ENCODE data around the gene CHPT1.

Gene CHPT1

DNA sequence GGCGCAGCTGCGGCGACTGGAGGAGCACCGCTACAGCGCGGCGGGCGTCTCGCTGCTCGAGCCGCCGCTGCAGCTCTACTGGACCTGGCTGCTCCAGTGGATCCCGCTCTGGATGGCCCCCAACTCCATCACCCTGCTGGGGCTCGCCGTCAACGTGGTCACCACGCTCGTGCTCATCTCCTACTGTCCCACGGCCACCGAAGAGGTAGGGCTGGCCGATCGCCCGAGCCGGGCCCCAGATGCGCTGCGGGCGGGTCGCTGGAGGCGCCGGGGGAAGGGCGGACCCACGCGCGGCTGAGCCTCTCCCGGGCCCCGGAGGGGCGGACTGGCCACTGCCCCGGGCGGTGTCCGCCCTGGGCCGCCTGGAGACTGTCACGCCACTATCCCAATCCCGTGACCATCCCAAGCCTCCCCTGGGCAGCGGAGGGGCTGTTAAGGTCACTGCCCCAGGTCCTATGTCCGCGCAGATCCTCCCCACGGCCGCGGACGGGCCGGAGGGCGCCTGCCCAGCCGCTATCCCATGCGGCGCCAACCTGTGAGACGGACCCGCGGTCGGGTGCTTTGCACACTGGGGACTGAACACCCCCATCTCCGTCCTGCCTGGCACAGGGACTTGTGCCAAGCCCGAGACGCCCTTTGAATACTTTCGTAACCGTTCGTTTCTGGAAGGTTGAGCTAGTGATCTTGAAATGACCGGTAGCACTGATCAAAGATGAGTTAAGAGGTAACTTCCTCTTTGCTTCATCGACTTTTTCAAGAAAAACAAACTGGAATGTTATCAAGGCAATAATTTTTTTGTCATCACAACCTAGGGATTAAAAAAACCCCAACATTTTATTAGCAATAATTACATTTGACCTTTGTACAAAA is 725 bp downstream of the CHPT1 start:
- CTCF ChIA-PET, result interaction anchor here (0.9 kb wide), 1 partner anchor 31 kb away, joined by 3 read pairs; no protein-coding TSS in a partner anchor
- DNase-seq (ENCODE audit: extremely low spot score), result peak; percentile 18
- POLR2A ChIA-PET, result interaction anchor here (0.8 to 1.7 kb wide), 2 partner anchors 9 to 16 kb away, joined by 3 to 5 read pairs; no protein-coding TSS in a partner anchor
- TF ChIP-seq FOXM1 (IDR thresholded peaks at IDR 0.05; ENCODE audit: borderline replicate concordance), result no peak
- TF ChIP-seq FOXA1 (IDR thresholded peaks at IDR 0.05), result no peak
- no peak for TF ChIP-seq L3MBTL2 (conservative IDR thresholded peaks at IDR 0.05)
- no peak for TF ChIP-seq ARNT (IDR thresholded peaks at IDR 0.05)
- no peak for TF ChIP-seq LEF1 (IDR thresholded peaks at IDR 0.05; ENCODE audit: borderline replicate concordance)
- TF ChIP-seq CTBP1 (IDR thresholded peaks at IDR 0.05; ENCODE audit: borderline replicate concordance), result no peak
- TF ChIP-seq ELF4 (IDR thresholded peaks at IDR 0.05), result no peak

DNA sequence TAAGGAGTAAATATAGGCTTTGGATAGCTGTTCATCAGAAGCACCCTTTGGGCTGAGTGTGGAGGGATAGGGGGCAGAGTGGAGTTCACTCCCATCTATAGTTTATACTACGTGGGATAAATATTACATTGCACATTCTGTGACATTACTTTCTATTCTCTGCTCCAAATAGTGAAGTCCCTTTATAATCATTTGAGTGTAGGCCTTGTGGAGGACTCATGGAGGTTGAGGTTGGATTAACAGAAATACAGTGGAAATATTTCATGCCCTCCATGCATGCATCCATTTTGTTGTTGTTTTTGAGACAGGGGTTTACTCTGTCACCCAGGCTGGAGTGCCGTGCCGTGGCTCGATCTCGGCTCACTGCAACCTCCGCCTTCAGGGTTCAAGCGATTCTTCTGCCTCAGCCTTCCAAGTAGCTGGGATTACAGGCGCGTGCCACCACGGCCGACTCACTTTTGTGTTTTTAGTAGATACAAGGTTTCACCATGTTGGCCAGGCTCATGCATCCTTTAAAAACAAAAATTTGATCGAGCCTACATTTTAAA is 1.4 kb downstream of the CHPT1 start:
- ChIA-PET POLR2A (interaction anchor here (1.7 kb wide), 1 partner anchor 9 kb away, joined by 5 read pairs; no protein-coding TSS in a partner anchor), CTCF (interaction anchor here (0.9 kb wide), 1 partner anchor 32 kb away, joined by 3 read pairs; no protein-coding TSS in a partner anchor)
- no peak for DNase-seq (ENCODE audit: extremely low spot score)
- TF ChIP-seq FOXA1 (IDR thresholded peaks at IDR 0.05) (no peak), LEF1 (IDR thresholded peaks at IDR 0.05; ENCODE audit: borderline replicate concordance) (no peak), ARNT (IDR thresholded peaks at IDR 0.05) (no peak), FOXK2 (IDR thresholded peaks at IDR 0.05) (no peak), SUZ12 (IDR thresholded peaks at IDR 0.05) (no peak), HDGF (IDR thresholded peaks at IDR 0.05; ENCODE audit: borderline replicate concordance) (no peak), FOXM1 (IDR thresholded peaks at IDR 0.05; ENCODE audit: borderline replicate concordance) (no peak)
- TF ChIP-seq, protein P1, sequence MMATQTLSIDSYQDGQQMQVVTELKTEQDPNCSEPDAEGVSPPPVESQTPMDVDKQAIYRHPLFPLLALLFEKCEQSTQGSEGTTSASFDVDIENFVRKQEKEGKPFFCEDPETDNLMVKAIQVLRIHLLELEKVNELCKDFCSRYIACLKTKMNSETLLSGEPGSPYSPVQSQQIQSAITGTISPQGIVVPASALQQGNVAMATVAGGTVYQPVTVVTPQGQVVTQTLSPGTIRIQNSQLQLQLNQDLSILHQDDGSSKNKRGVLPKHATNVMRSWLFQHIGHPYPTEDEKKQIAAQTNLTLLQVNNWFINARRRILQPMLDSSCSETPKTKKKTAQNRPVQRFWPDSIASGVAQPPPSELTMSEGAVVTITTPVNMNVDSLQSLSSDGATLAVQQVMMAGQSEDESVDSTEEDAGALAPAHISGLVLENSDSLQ (IDR thresholded peaks at IDR 0.05), result no peak

DNA sequence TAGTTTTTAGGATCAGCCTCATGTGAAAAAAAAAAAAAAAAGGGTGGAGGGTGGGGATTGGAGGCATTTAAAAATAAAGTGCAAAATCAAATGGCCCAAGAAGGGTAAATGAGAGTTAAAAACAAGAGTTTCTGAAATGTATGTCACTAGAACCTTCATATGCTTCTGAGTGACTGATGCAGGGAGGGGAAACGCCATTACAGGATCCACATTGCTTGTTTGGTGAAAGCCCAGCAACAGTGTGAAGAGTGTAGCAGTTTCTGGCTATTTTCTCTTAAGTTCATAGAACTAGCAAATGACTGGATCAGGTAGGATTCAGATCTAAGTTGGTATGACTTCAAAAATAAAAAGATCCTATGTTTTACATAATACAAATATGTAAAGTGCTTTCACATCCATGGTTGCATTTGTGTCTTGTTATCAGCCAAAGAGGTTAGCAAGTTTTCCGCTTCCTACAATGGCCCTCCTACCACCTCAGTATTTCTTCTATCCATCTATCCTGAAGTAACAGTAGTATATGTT is 2.9 kb downstream of the CHPT1 start:
- ChIA-PET POLR2A (no interaction called here), CTCF (no interaction called here)
- no peak for DNase-seq (ENCODE audit: extremely low spot score)
- TF ChIP-seq, protein P1 (IDR thresholded peaks at IDR 0.05), result no peak
- no peak for TF ChIP-seq ZNF384 (IDR thresholded peaks at IDR 0.05)
- no peak for TF ChIP-seq FOXA1 (IDR thresholded peaks at IDR 0.05)
- no peak for TF ChIP-seq HDGF (IDR thresholded peaks at IDR 0.05; ENCODE audit: borderline replicate concordance)
- TF ChIP-seq LEF1 (IDR thresholded peaks at IDR 0.05; ENCODE audit: borderline replicate concordance), result no peak
- no peak for TF ChIP-seq CTBP1 (IDR thresholded peaks at IDR 0.05; ENCODE audit: borderline replicate concordance)
- TF ChIP-seq SP1 (IDR thresholded peaks at IDR 0.05), result no peak
- no peak for TF ChIP-seq TARDBP (IDR thresholded peaks at IDR 0.05)

DNA sequence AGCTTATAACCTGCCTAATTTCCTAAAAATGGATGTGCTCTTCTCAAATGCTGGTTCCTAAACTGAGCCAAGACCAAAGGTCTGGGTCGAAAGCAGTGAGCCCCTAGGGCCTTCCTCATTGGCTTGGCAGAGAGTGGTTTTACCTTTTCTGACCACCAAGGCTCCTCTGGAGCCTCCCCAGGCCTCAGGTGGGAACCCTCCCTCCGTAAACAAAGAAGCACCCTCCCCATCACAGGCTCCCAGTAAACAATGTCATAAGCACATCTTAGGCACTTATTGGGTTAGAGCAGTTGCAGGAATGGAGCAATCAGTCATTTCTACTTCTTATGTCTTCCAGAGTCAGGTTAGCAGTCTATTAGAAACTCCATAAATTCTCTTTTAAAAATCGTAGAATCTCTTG is 6.0 kb downstream of the CHPT1 start:
- TF ChIP-seq LEF1 (IDR thresholded peaks at IDR 0.05; ENCODE audit: borderline replicate concordance) (no peak), FOXA1 (IDR thresholded peaks at IDR 0.05) (no peak), BHLHE40 (IDR thresholded peaks at IDR 0.05; ENCODE audit: borderline replicate concordance) (no peak), NFRKB (IDR thresholded peaks at IDR 0.05) (no peak), ARNT (IDR thresholded peaks at IDR 0.05) (no peak)
- ChIA-PET CTCF (no interaction called here), POLR2A (no interaction called here)
- no peak for DNase-seq (ENCODE audit: extremely low spot score)

DNA sequence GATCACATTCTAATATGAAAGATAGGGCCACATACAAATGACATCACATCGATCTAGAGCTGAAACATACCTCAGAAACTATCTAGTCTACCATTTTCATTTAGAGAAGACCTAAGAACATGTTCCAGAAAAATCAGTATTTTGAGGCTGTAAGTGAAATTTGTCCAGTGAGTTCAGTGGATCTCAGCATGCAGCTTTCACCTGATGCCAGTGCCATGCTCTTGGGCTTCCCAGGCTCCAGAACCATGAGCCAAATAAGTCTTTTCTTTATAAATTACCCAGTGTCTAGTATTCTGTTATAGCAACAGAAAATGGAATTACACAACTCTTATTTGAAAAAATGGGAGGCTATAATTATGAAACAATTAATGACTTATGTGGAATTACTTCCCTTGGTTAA is 9.0 kb downstream of the CHPT1 start:
- CTCF ChIA-PET, result no interaction called here
- POLR2A ChIA-PET, result interaction anchor here (1.9 kb wide), 1 partner anchor 9 kb away, joined by 4 read pairs; the partner anchor contains the start of gene CHPT1
- TF ChIP-seq FOXM1 (IDR thresholded peaks at IDR 0.05; ENCODE audit: borderline replicate concordance) (no peak), NFRKB (IDR thresholded peaks at IDR 0.05) (no peak), FOXA1 (IDR thresholded peaks at IDR 0.05) (no peak), FOXK2 (IDR thresholded peaks at IDR 0.05) (no peak), SUZ12 (IDR thresholded peaks at IDR 0.05) (no peak), CTBP1 (IDR thresholded peaks at IDR 0.05; ENCODE audit: borderline replicate concordance) (no peak), ARNT (IDR thresholded peaks at IDR 0.05) (no peak), BHLHE40 (IDR thresholded peaks at IDR 0.05; ENCODE audit: borderline replicate concordance) (no peak), SP1 (IDR thresholded peaks at IDR 0.05) (no peak), LEF1 (IDR thresholded peaks at IDR 0.05; ENCODE audit: borderline replicate concordance) (no peak), ELF4 (IDR thresholded peaks at IDR 0.05) (no peak), L3MBTL2 (conservative IDR thresholded peaks at IDR 0.05) (no peak), ZNF384 (IDR thresholded peaks at IDR 0.05) (no peak)
- TF ChIP-seq, protein P1 (IDR thresholded peaks at IDR 0.05), result no peak
- DNase-seq (ENCODE audit: extremely low spot score), result no peak
